ENCODE data around the gene PTRH2.

DNA sequence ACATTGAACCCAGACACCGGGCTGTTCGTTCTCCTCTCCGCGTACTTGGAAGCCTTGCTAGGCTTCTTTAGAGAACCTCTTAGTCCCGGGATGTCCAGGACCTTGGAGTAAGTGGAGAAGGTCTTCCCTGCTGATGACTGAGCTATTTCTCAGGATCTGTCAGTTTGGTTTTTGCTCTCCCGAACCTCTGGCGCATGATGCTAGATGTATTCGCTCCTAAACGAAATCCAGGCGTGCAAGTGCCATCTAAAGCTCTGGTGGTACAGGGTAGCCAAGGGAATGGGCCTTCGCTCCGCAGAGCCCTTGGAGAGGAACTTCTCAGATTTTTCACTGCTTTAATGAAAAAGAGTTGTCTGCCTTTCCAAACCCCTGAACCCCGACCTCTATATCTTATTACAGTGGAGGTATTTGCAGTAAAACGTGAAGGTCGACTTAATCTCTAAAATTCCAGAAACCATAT lies 771 bp upstream of the PTRH2 start:
- TF ChIP-seq, protein P1, sequence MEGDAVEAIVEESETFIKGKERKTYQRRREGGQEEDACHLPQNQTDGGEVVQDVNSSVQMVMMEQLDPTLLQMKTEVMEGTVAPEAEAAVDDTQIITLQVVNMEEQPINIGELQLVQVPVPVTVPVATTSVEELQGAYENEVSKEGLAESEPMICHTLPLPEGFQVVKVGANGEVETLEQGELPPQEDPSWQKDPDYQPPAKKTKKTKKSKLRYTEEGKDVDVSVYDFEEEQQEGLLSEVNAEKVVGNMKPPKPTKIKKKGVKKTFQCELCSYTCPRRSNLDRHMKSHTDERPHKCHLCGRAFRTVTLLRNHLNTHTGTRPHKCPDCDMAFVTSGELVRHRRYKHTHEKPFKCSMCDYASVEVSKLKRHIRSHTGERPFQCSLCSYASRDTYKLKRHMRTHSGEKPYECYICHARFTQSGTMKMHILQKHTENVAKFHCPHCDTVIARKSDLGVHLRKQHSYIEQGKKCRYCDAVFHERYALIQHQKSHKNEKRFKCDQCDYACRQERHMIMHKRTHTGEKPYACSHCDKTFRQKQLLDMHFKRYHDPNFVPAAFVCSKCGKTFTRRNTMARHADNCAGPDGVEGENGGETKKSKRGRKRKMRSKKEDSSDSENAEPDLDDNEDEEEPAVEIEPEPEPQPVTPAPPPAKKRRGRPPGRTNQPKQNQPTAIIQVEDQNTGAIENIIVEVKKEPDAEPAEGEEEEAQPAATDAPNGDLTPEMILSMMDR (IDR thresholded peaks at IDR 0.05 in 4 of 5, conservative IDR thresholded peaks at IDR 0.05 in 1 of 5), result no peak
- no peak for TF ChIP-seq POLR2A (IDR thresholded peaks at IDR 0.05)

Data from gastrocnemius medialis (tissue), 4 donors.